Measurements from ENCODE around the gene SHKBP1.
"Not testable (repeated sequence)": the region's sequence is repeated elsewhere in the genome, so short reads cannot be mapped to it uniquely, and the experiment has no call there.

The SHKBP1 gene

GRCh38 chr19:40555978-40556689 is 20.5 kb upstream of the SHKBP1 start:
- DNase-seq (ENCODE audit: low spot score), result no peak

- no peak for DNase-seq (ENCODE audit: low spot score)
These were observed 19.6 kb upstream of the SHKBP1 start for GRCh38 chr19:40556953-40557530.

- DNase-seq (ENCODE audit: low spot score), result no peak
These were observed 17.3 kb upstream of the SHKBP1 start for GRCh38 chr19:40559394-40559793.

GRCh38 chr19:40560092-40560507 is 16.6 kb upstream of the SHKBP1 start:
- DNase-seq (ENCODE audit: low spot score), result no peak

GRCh38 chr19:40561947-40562346 is 14.7 kb upstream of the SHKBP1 start:
- DNase-seq (ENCODE audit: low spot score), result no peak

- DNase-seq (ENCODE audit: low spot score), result not testable (repeated sequence)
These were observed 12.1 kb upstream of the SHKBP1 start for GRCh38 chr19:40564535-40564934.

GRCh38 chr19:40565355-40565754 is 11.3 kb upstream of the SHKBP1 start:
- DNase-seq (ENCODE audit: low spot score), result no peak

GRCh38 chr19:40565910-40566495 is 10.7 kb upstream of the SHKBP1 start:
- DNase-seq (ENCODE audit: low spot score), result no peak

GRCh38 chr19:40567040-40567749 is 9.5 kb upstream of the SHKBP1 start:
- no peak for DNase-seq (ENCODE audit: low spot score)

- no peak for DNase-seq (ENCODE audit: low spot score)
These were observed 8.8 kb upstream of the SHKBP1 start for GRCh38 chr19:40567750-40568494.

GRCh38 chr19:40570313-40571004 is 6.2 kb upstream of the SHKBP1 start:
- DNase-seq (ENCODE audit: low spot score), result peak; percentile 98

- DNase-seq (ENCODE audit: low spot score), result no peak
These were observed 5.7 kb upstream of the SHKBP1 start for GRCh38 chr19:40571005-40571318.

GRCh38 chr19:40571831-40572495 is 4.7 kb upstream of the SHKBP1 start:
- DNase-seq (ENCODE audit: low spot score), result no peak

GRCh38 chr19:40575326-40575725 is 1.3 kb upstream of the SHKBP1 start:
- DNase-seq (ENCODE audit: low spot score), result no peak

GRCh38 chr19:40576151-40576584 is 505 bp upstream of the SHKBP1 start:
- no peak for DNase-seq (ENCODE audit: low spot score)

GRCh38 chr19:40578442-40578908 is 1.8 kb downstream of the SHKBP1 start:
- no peak for DNase-seq (ENCODE audit: low spot score)

- no peak for DNase-seq (ENCODE audit: low spot score)
These were observed 3.9 kb downstream of the SHKBP1 start for GRCh38 chr19:40580619-40581018.

GRCh38 chr19:40581531-40581930 is 4.9 kb downstream of the SHKBP1 start:
- DNase-seq (ENCODE audit: low spot score), result no peak

GRCh38 chr19:40582467-40582866 is 5.8 kb downstream of the SHKBP1 start:
- no peak for DNase-seq (ENCODE audit: low spot score)

GRCh38 chr19:40583283-40583682 is 6.6 kb downstream of the SHKBP1 start:
- DNase-seq (ENCODE audit: low spot score), result no peak

GRCh38 chr19:40584007-40584406 is 7.3 kb downstream of the SHKBP1 start:
- no peak for DNase-seq (ENCODE audit: low spot score)

Data from activated CD4-positive, alpha-beta T cell treated with anti-CD3 and anti-CD28 coated beads, Interleukin-2, Interleukin-4, amounts not matched to agents 100 ng/mL and 50 ng/mL, durations not matched to agents 16 hours and 8 hours (primary cell).